CD14-positive monocyte (primary cell): ENCODE results near the gene RBM18. TPM values are rescaled to one million over a fixed set of nuclear protein-coding genes. Genes with fewer than 3 reads are reported as not detected.

Experiments
- DNase-seq, 3 donors: peaks; one replicate each; pipeline ENCODE4 v3.0.0-alpha.2; 2011 to 2022
- H2AFZ ChIP-seq: 2 replicates; pipeline ENCODE4 v1.6.0; 2012; ENCODE audit warnings: mild to moderate bottlenecking, low read depth, low read length, inconsistent platforms; ENCODE audit not compliant: insufficient read depth, poor library complexity, severe bottlenecking
- H3K27ac ChIP-seq, 2 donors: 1 replicate in 1 of 2; 2 replicates in 1 of 2; pipeline ENCODE4 v1.5.1; 2012 to 2013; ENCODE audit warnings: low read length in 2 of 2, control low read depth in 1 of 2, inconsistent platforms in 1 of 2, low read depth in 1 of 2, mild to moderate bottlenecking in 1 of 2
- H3K27me3 ChIP-seq, 2 donors: one replicate each; pipeline versions ENCODE4 v1.6.0 to v1.6.1; 2011 to 2013; ENCODE audit warnings: low read length in 2 of 2; ENCODE audit not compliant: control insufficient read depth in 2 of 2, insufficient read depth in 2 of 2
- H3K36me3 ChIP-seq, 2 donors: replicated peaks in 1 of 2; 1 replicate in 1 of 2; 2 replicates in 1 of 2; pipeline versions ENCODE4 v1.5.1 to v1.6.1; 2012 to 2013; ENCODE audit warnings: low read length in 2 of 2, control low read depth in 1 of 2, inconsistent platforms in 1 of 2, mild to moderate bottlenecking in 1 of 2; ENCODE audit not compliant: insufficient read depth in 2 of 2, control insufficient read depth in 1 of 2
- H3K4me1 ChIP-seq, 2 donors: 1 replicate in 1 of 2; 2 replicates in 1 of 2; pipeline versions ENCODE4 v1.5.1 to v1.6.1; 2012 to 2013; ENCODE audit warnings: low read length in 2 of 2, control low read depth in 1 of 2, inconsistent platforms in 1 of 2, mild to moderate bottlenecking in 1 of 2, moderate library complexity in 1 of 2; ENCODE audit not compliant: insufficient read depth in 2 of 2, control insufficient read depth in 1 of 2
- H3K4me2 ChIP-seq: replicated peaks from 2 replicates; pipeline ENCODE3; 2012; ENCODE audit warnings: low read length, moderate library complexity, mild to moderate bottlenecking; ENCODE audit not compliant: poor library complexity, severe bottlenecking; ENCODE audit errors: extremely low read depth
- H3K4me3 ChIP-seq, 3 experiments: fragments of 200-600 bp in 1 of 3; sonication (generic) in 1 of 3; replicated peaks in 1 of 3; 1 replicate in 2 of 3; 2 replicates in 1 of 3; pipeline ENCODE4 v1.5.1; 2011 to 2013; ENCODE audit warnings: low read length in 3 of 3, mild to moderate bottlenecking in 3 of 3, control low read depth in 2 of 3, low read depth in 2 of 3, inconsistent platforms in 1 of 3, moderate library complexity in 1 of 3
- H3K79me2 ChIP-seq: 2 replicates; pipeline ENCODE4 v1.6.0; 2012; ENCODE audit warnings: mild to moderate bottlenecking, control low read depth, inconsistent platforms, low read length, moderate library complexity; ENCODE audit not compliant: insufficient read depth
- H3K9ac ChIP-seq: 2 replicates; pipeline ENCODE4 v1.6.0; 2017; ENCODE audit warnings: low read length, mild to moderate bottlenecking; ENCODE audit not compliant: insufficient read depth, poor library complexity, severe bottlenecking
- H3K9me3 ChIP-seq, 2 donors: replicated peaks in 1 of 2; 1 replicate in 1 of 2; 2 replicates in 1 of 2; pipeline versions ENCODE4 v1.5.1 to v1.6.1; 2012 to 2013; ENCODE audit warnings: low read length in 2 of 2, control low read depth in 1 of 2; ENCODE audit not compliant: control insufficient read depth in 1 of 2, insufficient read depth in 1 of 2
- H4K20me1 ChIP-seq: 2 replicates; pipeline ENCODE4 v1.6.0; 2012; ENCODE audit warnings: mild to moderate bottlenecking, low read length, control low read depth, moderate library complexity; ENCODE audit not compliant: insufficient read depth
- H3K27ac Mint-ChIP-seq, 7 donors: one replicate each; pipeline ENCODE4 v1.8.0; 2020; ENCODE audit warnings: mild to moderate bottlenecking in 7 of 7, mixed read lengths in 7 of 7, moderate library complexity in 6 of 7, inconsistent platforms in 2 of 7
- H3K27me3 Mint-ChIP-seq, 3 donors: one replicate each; pipeline ENCODE4 v1.8.0; 2021 to 2022; ENCODE audit warnings: low read depth in 3 of 3, mild to moderate bottlenecking in 3 of 3, mixed read lengths in 3 of 3, moderate library complexity in 3 of 3, inconsistent platforms in 1 of 3
- H3K36me3 Mint-ChIP-seq, 2 donors: one replicate each; pipeline ENCODE4 v1.8.0; 2020; ENCODE audit warnings: mixed read lengths in 2 of 2, inconsistent platforms in 1 of 2, mild to moderate bottlenecking in 1 of 2
- H3K4me1 Mint-ChIP-seq: one replicate; pipeline ENCODE4 v1.8.0; 2020; ENCODE audit warnings: mild to moderate bottlenecking, mixed read lengths
- H3K4me3 Mint-ChIP-seq, 2 donors: one replicate each; pipeline ENCODE4 v1.8.0; 2020; ENCODE audit warnings: mild to moderate bottlenecking in 2 of 2, mixed read lengths in 2 of 2, moderate library complexity in 1 of 2
- H3K9me3 Mint-ChIP-seq, 7 donors: one replicate each; pipeline ENCODE4 v1.8.0; 2020 to 2022; ENCODE audit warnings: mixed read lengths in 7 of 7, mild to moderate bottlenecking in 6 of 7, moderate library complexity in 6 of 7, inconsistent platforms in 2 of 7
- CTCF ChIP-seq: fragments of 200-600 bp; IDR thresholded peaks from one replicate; pipeline ENCODE4 v1.8.0; 2022; ENCODE audit warnings: antibody characterized with exemption, mild to moderate bottlenecking
- WGBS: methylation state at CpG from one replicate; pipeline ENCODE4 v1.1.5; 2013; ENCODE audit warnings: missing lambda C conversion rate; ENCODE audit not compliant: insufficient coverage; 5-methylcytosine and 5-hydroxymethylcytosine counted together
- intact Hi-C, 2 donors: fragments of 100-400 bp; cut with micrococcal nuclease; formaldehyde crosslinking; loops; one replicate each; pipeline versions ENCODE4 v1.15.0 to v1.15.1; 2023
- polyA plus RNA-seq, 3 donors: library from polyadenylated mRNA; depleted of rRNA in 1 of 3; unstranded in 2 of 3; stranded (reverse) in 1 of 3; fragments of 300-500 nt in 2 of 3; fragments of >200 nt in 1 of 3; fragmentation: Illumina TruSeq in 2 of 3; gene quantifications; 1 replicate in 2 of 3; 2 replicates in 1 of 3; pipeline ENCODE4 v1.2.3, GENCODE V29; 2012 to 2021

The RBM18 gene
- polyA plus RNA-seq, 3 donors, result 10.4 to 26.3 (median 25.3) TPM

DNA sequence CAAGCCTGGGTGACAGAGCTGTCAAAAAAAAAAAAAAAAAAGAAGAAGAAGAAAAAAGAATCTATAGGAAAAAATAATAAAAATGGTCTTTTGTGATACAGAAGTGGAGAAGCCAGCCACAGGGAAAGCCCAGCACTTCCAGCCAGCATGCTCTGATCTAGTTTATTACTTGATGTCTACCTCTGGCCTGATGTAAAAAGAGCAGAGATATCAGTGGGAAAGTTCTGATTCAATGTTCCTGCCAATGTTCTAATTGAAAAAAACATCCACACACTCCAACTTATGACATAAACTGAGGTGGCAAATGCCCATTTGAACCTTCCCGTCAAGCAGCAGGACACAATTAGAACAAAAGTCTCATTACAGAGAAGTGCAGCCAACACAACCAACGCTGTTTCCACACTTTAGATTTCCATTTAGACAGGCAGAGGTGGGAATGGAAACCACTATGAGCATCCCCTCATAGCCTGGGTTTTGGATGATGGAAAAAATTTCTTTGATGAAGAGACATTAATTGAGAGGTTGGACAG lies 5.7 kb downstream of the RBM18 start:
- no peaks in the 10 kb centered on the region for H3K9me3 Mint-ChIP-seq
- H3K4me3 ChIP-seq, result no peak overlapping the region
- H3K36me3 ChIP-seq, result peaks cover 64 to 81% of the 10 kb centered on the region in 2 donors
- intact Hi-C loops, result loop anchor here in 1 of 2 donors (5.0 kb wide), 1 partner anchor 92 kb away; no protein-coding TSS in a partner anchor
- H3K4me1 Mint-ChIP-seq, result peaks cover 17% of the 10 kb centered on the region
- H3K4me3 Mint-ChIP-seq, result no peak overlapping the region
- no peaks in the 10 kb centered on the region for H3K27me3 Mint-ChIP-seq
- no peak overlapping the region for H3K9ac ChIP-seq
- no CpG with 5 or more reads among the region's 2 CpGs for WGBS
- no peaks in the 10 kb centered on the region for H3K27me3 ChIP-seq
- H4K20me1 ChIP-seq, result peaks cover 48% of the 10 kb centered on the region
- H3K27ac Mint-ChIP-seq, result no peak overlapping the region
- peaks cover 8 to 13% of the 10 kb centered on the region in 2 donors for H3K4me1 ChIP-seq
- DNase-seq, result no peak
- H3K27ac ChIP-seq, result no peak overlapping the region
- H3K4me2 ChIP-seq, result no peak overlapping the region
- peaks cover 44% of the 10 kb centered on the region for H3K79me2 ChIP-seq
- H3K9me3 ChIP-seq, result no peaks in the 10 kb centered on the region
- TF ChIP-seq CTCF, result no peak
- peaks cover 54 to 73% of the 10 kb centered on the region in 2 donors for H3K36me3 Mint-ChIP-seq
- no peak overlapping the region for H2AFZ ChIP-seq

DNA sequence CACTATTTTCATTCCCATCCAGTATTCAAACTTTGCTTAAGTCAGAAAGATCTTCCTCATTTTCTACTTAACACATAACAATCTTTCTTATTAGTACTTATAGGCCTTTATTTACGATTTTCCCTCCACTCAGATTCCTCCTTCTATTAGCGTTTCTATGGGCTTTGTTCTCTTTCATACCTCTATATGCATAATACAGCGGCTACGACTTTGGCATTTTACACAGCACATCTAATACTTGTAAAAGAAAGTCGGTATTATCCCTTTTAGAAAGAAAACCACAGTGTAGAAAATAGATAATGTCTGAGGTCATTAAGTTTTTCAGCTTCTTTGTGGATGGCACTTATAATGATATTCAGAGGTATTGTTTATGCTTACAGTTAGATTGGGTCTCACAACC lies 8.4 kb downstream of the RBM18 start:
- Mint-ChIP-seq H3K9me3 (no peaks in the 10 kb centered on the region), H3K4me1 (no peaks in the 10 kb centered on the region)
- intact Hi-C loops, result loop anchor here in 1 of 2 donors (5.0 kb wide), 1 partner anchor 89 kb away; no protein-coding TSS in a partner anchor

More for the DNA sequence above, 8.4 kb downstream of the RBM18 start:
- Histone ChIP-seq H3K36me3 (peaks cover 84 to 98% of the 10 kb centered on the region in 2 donors), H3K9me3 (no peaks in the 10 kb centered on the region), H3K9ac (no peak overlapping the region), H4K20me1 (peaks cover 54% of the 10 kb centered on the region), H3K4me2 (no peak overlapping the region), H3K27me3 (no peaks in the 10 kb centered on the region), H3K79me2 (peaks cover 18% of the 10 kb centered on the region), H3K4me3 (no peak overlapping the region), H3K27ac (no peak overlapping the region), H2AFZ (no peak overlapping the region), H3K4me1 (no peaks in the 10 kb centered on the region)
- 86% methylated on average over 1 of the region's 5 CpGs for WGBS
- H3K4me3 Mint-ChIP-seq, result no peak overlapping the region
- no peaks in the 10 kb centered on the region for H3K27me3 Mint-ChIP-seq
- H3K27ac Mint-ChIP-seq, result no peak overlapping the region
- no peak for DNase-seq
- peaks cover 72 to 90% of the 10 kb centered on the region in 2 donors for H3K36me3 Mint-ChIP-seq
- TF ChIP-seq CTCF, result no peak
